Measurements from ENCODE around the gene HELQ.

HELQ gene

GRCh38 chr4:83456184-83456501 is 520 bp upstream of the HELQ start:
- TF ChIP-seq CTCF (IDR thresholded peaks at IDR 0.05; ENCODE audit: borderline replicate concordance, insufficient read depth, low read depth, low read length): no peak
- H3K4me3 ChIP-seq (ENCODE audit: low read depth, low read length): peak overlapping the region; percentile 77

DNA sequence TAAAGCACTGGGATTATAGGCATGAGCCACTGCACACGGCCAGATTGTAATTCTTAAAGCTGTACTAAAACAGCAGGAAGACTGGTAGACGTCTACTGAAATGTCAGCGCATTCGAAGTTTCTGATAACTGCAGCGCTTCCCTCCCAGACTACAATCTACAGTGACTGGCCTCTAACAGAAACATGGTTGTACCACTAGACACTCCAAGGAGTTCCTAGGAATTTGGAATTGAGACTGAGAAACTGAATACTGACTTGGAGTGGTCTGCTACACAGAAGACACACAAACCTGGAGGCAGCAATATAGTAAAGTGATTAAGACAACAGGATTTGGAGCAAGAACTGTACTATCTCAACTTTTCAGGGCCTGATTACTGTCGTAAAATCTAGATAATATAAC is 937 bp downstream of the HELQ start:
- no peak for TF ChIP-seq CTCF (IDR thresholded peaks at IDR 0.05; ENCODE audit: borderline replicate concordance, insufficient read depth, low read depth, low read length)
- H3K4me3 ChIP-seq (ENCODE audit: low read depth, low read length): peak overlapping the region; percentile 83

GRCh38 chr4:83449009-83449408 is 6.6 kb downstream of the HELQ start:
- H3K4me3 ChIP-seq (ENCODE audit: low read depth, low read length): no peak overlapping the region
- no peak for TF ChIP-seq CTCF (IDR thresholded peaks at IDR 0.05; ENCODE audit: borderline replicate concordance, insufficient read depth, low read depth, low read length)

DNA sequence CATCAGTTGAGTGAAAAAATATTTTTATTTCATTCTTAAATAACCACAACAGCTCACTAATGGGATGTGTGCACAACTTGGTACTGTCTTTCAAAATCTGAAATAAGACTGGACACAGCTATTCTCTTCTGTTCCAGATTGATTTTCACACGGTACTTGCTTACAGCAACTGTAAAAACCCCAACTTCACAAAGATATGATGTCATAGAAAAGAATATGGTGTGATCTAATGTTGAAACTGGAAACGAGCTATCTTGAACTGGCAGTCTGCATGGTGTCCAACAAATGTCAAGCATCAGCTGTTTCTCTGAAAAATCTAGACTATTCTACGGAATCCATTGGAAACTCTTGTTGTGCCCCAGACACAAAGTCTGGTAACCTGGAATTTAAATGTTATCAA is 14.7 kb downstream of the HELQ start:
- H3K4me3 ChIP-seq (ENCODE audit: low read depth, low read length): no peak overlapping the region
- TF ChIP-seq CTCF (IDR thresholded peaks at IDR 0.05; ENCODE audit: borderline replicate concordance, insufficient read depth, low read depth, low read length): no peak

GRCh38 chr4:83440148-83440814 is 15.3 kb downstream of the HELQ start:
- no peak for TF ChIP-seq CTCF (IDR thresholded peaks at IDR 0.05; ENCODE audit: borderline replicate concordance, insufficient read depth, low read depth, low read length)
- no peak overlapping the region for H3K4me3 ChIP-seq (ENCODE audit: low read depth, low read length)

DNA sequence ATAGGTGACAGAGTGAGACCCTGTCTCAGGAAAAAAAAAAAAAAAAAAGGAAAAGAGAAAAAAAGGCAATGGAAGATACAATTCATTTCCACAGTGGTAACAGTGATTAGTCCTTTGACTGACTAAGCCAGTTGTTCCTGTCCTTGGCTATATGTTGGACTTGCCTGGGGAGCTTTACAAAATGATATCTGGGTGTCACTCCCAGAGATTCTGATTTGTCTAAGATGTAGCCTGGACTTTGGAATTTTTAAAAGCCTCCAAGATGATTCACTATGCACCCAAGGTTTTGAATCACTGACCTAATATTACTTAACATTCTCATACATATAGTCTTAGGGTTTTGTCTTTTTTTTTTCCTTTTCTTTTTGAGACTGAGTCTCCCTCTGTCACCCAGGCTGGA is 16.9 kb downstream of the HELQ start:
- no peak overlapping the region for H3K4me3 ChIP-seq (ENCODE audit: low read depth, low read length)
- TF ChIP-seq CTCF (IDR thresholded peaks at IDR 0.05; ENCODE audit: borderline replicate concordance, insufficient read depth, low read depth, low read length): no peak

DNA sequence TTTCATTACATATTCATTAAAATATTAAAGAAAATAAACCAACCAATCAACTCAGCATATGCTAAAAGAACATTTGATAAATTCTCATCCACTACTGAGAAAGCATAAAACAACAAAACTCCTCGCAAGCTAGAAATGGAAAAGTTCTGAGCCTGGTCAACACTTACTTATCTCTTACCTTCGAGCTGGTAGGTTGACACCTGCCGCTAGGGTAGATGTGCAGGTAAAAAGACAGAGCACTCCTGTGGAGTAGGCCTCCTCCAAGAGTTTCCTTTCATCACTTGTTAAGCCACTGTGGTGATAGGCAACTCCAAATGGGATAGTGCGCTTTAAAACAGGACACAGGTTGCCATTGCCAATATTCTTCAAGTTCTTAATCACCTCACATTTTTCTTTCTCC is 18.9 kb downstream of the HELQ start:
- H3K4me3 ChIP-seq (ENCODE audit: low read depth, low read length): no peak overlapping the region

More for the DNA sequence above, 18.9 kb downstream of the HELQ start:
- TF ChIP-seq CTCF (IDR thresholded peaks at IDR 0.05; ENCODE audit: borderline replicate concordance, insufficient read depth, low read depth, low read length): no peak

All from GM12875 (cell line).